HEK293 (cell line): ENCODE measurements around the gene S100A4.

Experiments
- CTCF ChIA-PET: fragments of 350-600 bp; formaldehyde crosslinking; extraction: SDS; loops from one replicate; lab custom pipeline; 2021; ENCODE audit warnings: antibody characterized with exemption; lab: Yijun Ruan, JAX
- POLR2A ChIA-PET: fragments of 300-600 bp; formaldehyde crosslinking; extraction: SDS; loops from one replicate; lab custom pipeline; 2020; ENCODE audit warnings: antibody characterized with exemption, inconsistent platforms; lab: Yijun Ruan, JAX
- H3K27ac ChIP-seq: fragments of 200-500 bp; sonication (Bioruptor generic); 2 replicates; pipeline ENCODE4 v1.5.1; 2014; ENCODE audit warnings: low read depth, low read length, control low read depth, inconsistent platforms; ENCODE audit errors: extremely low read depth
- H3K36me3 ChIP-seq, 2 experiments: fragments of 200-500 bp in 1 of 2; sonication (Bioruptor generic) in 1 of 2; 1 replicate in 1 of 2; 2 replicates in 1 of 2; pipeline ENCODE4 v1.5.1; 2014 to 2017; ENCODE audit warnings: inconsistent platforms in 2 of 2, low read length in 2 of 2; ENCODE audit not compliant: control insufficient read depth in 2 of 2, insufficient read depth in 1 of 2
- H3K4me1 ChIP-seq: fragments of 200-500 bp; sonication (Bioruptor generic); 2 replicates; pipeline ENCODE4 v1.5.1; 2014; ENCODE audit warnings: mild to moderate bottlenecking, low read length, inconsistent platforms; ENCODE audit not compliant: control insufficient read depth, insufficient read depth
- H3K4me3 ChIP-seq: 2 replicates; pipeline ENCODE4 v1.5.1; 2011; ENCODE audit warnings: low read depth, mild to moderate bottlenecking, control low read depth, low read length, moderate library complexity
- H3K9me3 ChIP-seq: fragments of 200-500 bp; sonication (Bioruptor generic); 2 replicates; pipeline ENCODE4 v1.5.1; 2014; ENCODE audit warnings: low read depth, low read length, inconsistent platforms; ENCODE audit not compliant: control insufficient read depth, insufficient read depth
- EGR2 ChIP-seq: fragments of 450-650 bp; formaldehyde crosslinking; IDR thresholded peaks from 2 replicates; pipeline ENCODE4 v1.5.1; 2016; ENCODE audit warnings: low read depth, missing biosample characterization, missing genetic modification characterization
- IKZF3 ChIP-seq: fragments of 450-650 bp; IDR thresholded peaks from 2 replicates; pipeline ENCODE4 v1.5.0; 2018; ENCODE audit warnings: missing biosample characterization, mild to moderate bottlenecking, missing genetic modification characterization, moderate library complexity
- PRDM1 ChIP-seq: fragments of 450-650 bp; formaldehyde crosslinking; IDR thresholded peaks from 2 replicates; pipeline ENCODE4; 2016; ENCODE audit warnings: missing biosample characterization, missing genetic modification characterization
- RBAK ChIP-seq: fragments of 450-650 bp; formaldehyde crosslinking; IDR thresholded peaks from 2 replicates; pipeline ENCODE4 v1.5.1; 2016; ENCODE audit warnings: missing biosample characterization, missing genetic modification characterization
- SCRT1 ChIP-seq: fragments of 450-650 bp; formaldehyde crosslinking; IDR thresholded peaks from 2 replicates; pipeline ENCODE4 v1.5.1; 2016; ENCODE audit warnings: missing biosample characterization, missing genetic modification characterization, borderline replicate concordance
- ZBTB7A ChIP-seq: fragments of 450-650 bp; formaldehyde crosslinking; IDR thresholded peaks from 2 replicates; pipeline ENCODE4 v1.5.1; 2016; ENCODE audit warnings: low read depth, missing biosample characterization, missing genetic modification characterization
- ZFHX2 ChIP-seq: fragments of 450-650 bp; formaldehyde crosslinking; conservative IDR thresholded peaks from 2 replicates; pipeline ENCODE4 v1.5.1; 2016; ENCODE audit warnings: missing biosample characterization, missing genetic modification characterization
- ZNF114 ChIP-seq: fragments of 450-650 bp; formaldehyde crosslinking; IDR thresholded peaks from 2 replicates; pipeline ENCODE4 v1.5.0; 2017; ENCODE audit warnings: missing biosample characterization, missing genetic modification characterization
- ZNF335 ChIP-seq: fragments of 450-650 bp; formaldehyde crosslinking; conservative IDR thresholded peaks from 2 replicates; pipeline ENCODE4 v1.5.1; 2016; ENCODE audit warnings: missing biosample characterization, missing genetic modification characterization
- ZNF341 ChIP-seq: fragments of 450-650 bp; formaldehyde crosslinking; IDR thresholded peaks from 2 replicates; pipeline ENCODE4; 2016; ENCODE audit warnings: low read depth, missing biosample characterization, missing genetic modification characterization
- ZNF433 ChIP-seq: fragments of 450-650 bp; formaldehyde crosslinking; IDR thresholded peaks from 2 replicates; pipeline ENCODE4 v1.5.1; 2016; ENCODE audit warnings: missing biosample characterization, missing genetic modification characterization, low read depth
- ZNF544 ChIP-seq: fragments of 450-650 bp; formaldehyde crosslinking; IDR thresholded peaks from 2 replicates; pipeline ENCODE4 v1.5.0; 2017; ENCODE audit warnings: missing biosample characterization, missing genetic modification characterization
- ZNF558 ChIP-seq: fragments of 450-650 bp; formaldehyde crosslinking; IDR thresholded peaks from 2 replicates; pipeline ENCODE4 v1.5.1; 2016; ENCODE audit warnings: missing biosample characterization, missing genetic modification characterization
- ZNF596 ChIP-seq: fragments of 450-650 bp; IDR thresholded peaks from 2 replicates; pipeline ENCODE4 v1.5.0; 2018; ENCODE audit warnings: missing biosample characterization, mild to moderate bottlenecking, missing genetic modification characterization, moderate library complexity
- ZNF621 ChIP-seq: fragments of 450-650 bp; formaldehyde crosslinking; IDR thresholded peaks from 2 replicates; pipeline ENCODE4 v1.5.1; 2017; ENCODE audit warnings: missing biosample characterization, missing genetic modification characterization
- ZNF626 ChIP-seq: fragments of 450-650 bp; sonication (Bioruptor Pico); formaldehyde crosslinking; IDR thresholded peaks from 2 replicates; pipeline ENCODE4 v1.5.1; 2018; ENCODE audit warnings: missing biosample characterization, missing genetic modification characterization, inconsistent platforms
- ZNF747 ChIP-seq: fragments of 450-650 bp; formaldehyde crosslinking; IDR thresholded peaks from 2 replicates; pipeline ENCODE4 v1.5.1; 2016; ENCODE audit warnings: missing biosample characterization, missing genetic modification characterization
- TF ChIP-seq, protein P1 (sequence below): fragments of 450-650 bp; formaldehyde crosslinking; IDR thresholded peaks from 2 replicates; pipeline ENCODE4 v1.5.1; 2017; ENCODE audit warnings: missing biosample characterization, missing genetic modification characterization
- TF ChIP-seq, protein P2 (sequence below): fragments of 450-650 bp; formaldehyde crosslinking; IDR thresholded peaks from 2 replicates; pipeline ENCODE4 v1.5.1; 2016; ENCODE audit warnings: missing biosample characterization, missing genetic modification characterization
- TF ChIP-seq, protein P3 (sequence below): IDR thresholded peaks from 2 replicates; pipeline ENCODE4 v1.6.1; 2011; ENCODE audit warnings: mild to moderate bottlenecking, low read depth, low read length, borderline replicate concordance
- TF ChIP-seq, protein P4 (sequence below): fragments of 450-650 bp; formaldehyde crosslinking; IDR thresholded peaks from 2 replicates; pipeline ENCODE4 v1.5.1; 2016; ENCODE audit warnings: missing biosample characterization, missing genetic modification characterization

The S100A4 gene

DNA sequence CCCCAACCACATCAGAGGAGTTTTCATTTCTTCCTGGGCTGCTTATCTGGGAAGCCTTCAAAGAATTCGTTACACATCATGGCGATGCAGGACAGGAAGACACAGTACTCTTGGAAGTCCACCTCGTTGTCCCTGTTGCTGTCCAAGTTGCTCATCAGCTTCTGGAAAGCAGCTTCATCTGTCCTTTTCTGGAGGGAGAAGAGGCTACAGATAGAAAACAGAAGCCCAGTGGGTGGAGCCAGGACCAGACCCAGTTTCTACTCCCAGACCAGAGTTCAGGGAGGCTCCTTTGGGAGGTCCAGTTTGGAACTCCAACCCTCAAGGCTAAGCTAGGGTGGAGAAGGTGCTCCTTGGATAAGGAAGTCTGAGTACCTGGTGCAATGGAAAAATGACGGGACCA, 1.9 kb downstream of the S100A4 start:
- Histone ChIP-seq H3K4me1 (peaks cover 2% of the 10 kb centered on the region; the same call in 1 of the 2 replicates), H3K27ac (no peak overlapping the region), H3K9me3 (no peaks in the 10 kb centered on the region), H3K36me3 (no peaks in the 10 kb centered on the region), H3K4me3 (no peak overlapping the region)
- ChIA-PET POLR2A (interaction anchor here (1.1 kb wide), 2 partner anchors 12 to 14 kb away, joined by 3 read pairs; no protein-coding TSS in a partner anchor), CTCF (interaction anchor here (0.6 to 4.1 kb wide), 4 partner anchors 9 to 33 kb away, joined by 3 to 26 read pairs (median 14); no protein-coding TSS in a partner anchor)
- TF ChIP-seq IKZF3 (no peak), SCRT1 (tag by site-specific recombination) (no peak), ZNF621 (tag by site-specific recombination) (no peak), ZNF433 (tag by site-specific recombination) (no peak), ZNF558 (tag by site-specific recombination) (no peak), ZNF747 (tag by site-specific recombination) (no peak), ZNF335 (tag by site-specific recombination) (no peak), ZNF596 (tag by site-specific recombination) (no peak), PRDM1 (tag by site-specific recombination) (no peak), ZNF626 (no peak), ZBTB7A (tag by site-specific recombination) (no peak), ZNF341 (tag by site-specific recombination) (no peak), ZNF114 (tag by site-specific recombination) (no peak)
- TF ChIP-seq, protein P1, sequence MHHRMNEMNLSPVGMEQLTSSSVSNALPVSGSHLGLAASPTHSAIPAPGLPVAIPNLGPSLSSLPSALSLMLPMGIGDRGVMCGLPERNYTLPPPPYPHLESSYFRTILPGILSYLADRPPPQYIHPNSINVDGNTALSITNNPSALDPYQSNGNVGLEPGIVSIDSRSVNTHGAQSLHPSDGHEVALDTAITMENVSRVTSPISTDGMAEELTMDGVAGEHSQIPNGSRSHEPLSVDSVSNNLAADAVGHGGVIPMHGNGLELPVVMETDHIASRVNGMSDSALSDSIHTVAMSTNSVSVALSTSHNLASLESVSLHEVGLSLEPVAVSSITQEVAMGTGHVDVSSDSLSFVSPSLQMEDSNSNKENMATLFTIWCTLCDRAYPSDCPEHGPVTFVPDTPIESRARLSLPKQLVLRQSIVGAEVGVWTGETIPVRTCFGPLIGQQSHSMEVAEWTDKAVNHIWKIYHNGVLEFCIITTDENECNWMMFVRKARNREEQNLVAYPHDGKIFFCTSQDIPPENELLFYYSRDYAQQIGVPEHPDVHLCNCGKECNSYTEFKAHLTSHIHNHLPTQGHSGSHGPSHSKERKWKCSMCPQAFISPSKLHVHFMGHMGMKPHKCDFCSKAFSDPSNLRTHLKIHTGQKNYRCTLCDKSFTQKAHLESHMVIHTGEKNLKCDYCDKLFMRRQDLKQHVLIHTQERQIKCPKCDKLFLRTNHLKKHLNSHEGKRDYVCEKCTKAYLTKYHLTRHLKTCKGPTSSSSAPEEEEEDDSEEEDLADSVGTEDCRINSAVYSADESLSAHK (tag by site-specific recombination), result no peak
- TF ChIP-seq, protein P2, sequence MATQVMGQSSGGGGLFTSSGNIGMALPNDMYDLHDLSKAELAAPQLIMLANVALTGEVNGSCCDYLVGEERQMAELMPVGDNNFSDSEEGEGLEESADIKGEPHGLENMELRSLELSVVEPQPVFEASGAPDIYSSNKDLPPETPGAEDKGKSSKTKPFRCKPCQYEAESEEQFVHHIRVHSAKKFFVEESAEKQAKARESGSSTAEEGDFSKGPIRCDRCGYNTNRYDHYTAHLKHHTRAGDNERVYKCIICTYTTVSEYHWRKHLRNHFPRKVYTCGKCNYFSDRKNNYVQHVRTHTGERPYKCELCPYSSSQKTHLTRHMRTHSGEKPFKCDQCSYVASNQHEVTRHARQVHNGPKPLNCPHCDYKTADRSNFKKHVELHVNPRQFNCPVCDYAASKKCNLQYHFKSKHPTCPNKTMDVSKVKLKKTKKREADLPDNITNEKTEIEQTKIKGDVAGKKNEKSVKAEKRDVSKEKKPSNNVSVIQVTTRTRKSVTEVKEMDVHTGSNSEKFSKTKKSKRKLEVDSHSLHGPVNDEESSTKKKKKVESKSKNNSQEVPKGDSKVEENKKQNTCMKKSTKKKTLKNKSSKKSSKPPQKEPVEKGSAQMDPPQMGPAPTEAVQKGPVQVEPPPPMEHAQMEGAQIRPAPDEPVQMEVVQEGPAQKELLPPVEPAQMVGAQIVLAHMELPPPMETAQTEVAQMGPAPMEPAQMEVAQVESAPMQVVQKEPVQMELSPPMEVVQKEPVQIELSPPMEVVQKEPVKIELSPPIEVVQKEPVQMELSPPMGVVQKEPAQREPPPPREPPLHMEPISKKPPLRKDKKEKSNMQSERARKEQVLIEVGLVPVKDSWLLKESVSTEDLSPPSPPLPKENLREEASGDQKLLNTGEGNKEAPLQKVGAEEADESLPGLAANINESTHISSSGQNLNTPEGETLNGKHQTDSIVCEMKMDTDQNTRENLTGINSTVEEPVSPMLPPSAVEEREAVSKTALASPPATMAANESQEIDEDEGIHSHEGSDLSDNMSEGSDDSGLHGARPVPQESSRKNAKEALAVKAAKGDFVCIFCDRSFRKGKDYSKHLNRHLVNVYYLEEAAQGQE (tag by site-specific recombination), result no peak
- TF ChIP-seq, protein P3, sequence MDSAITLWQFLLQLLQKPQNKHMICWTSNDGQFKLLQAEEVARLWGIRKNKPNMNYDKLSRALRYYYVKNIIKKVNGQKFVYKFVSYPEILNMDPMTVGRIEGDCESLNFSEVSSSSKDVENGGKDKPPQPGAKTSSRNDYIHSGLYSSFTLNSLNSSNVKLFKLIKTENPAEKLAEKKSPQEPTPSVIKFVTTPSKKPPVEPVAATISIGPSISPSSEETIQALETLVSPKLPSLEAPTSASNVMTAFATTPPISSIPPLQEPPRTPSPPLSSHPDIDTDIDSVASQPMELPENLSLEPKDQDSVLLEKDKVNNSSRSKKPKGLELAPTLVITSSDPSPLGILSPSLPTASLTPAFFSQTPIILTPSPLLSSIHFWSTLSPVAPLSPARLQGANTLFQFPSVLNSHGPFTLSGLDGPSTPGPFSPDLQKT, result no peak

DNA sequence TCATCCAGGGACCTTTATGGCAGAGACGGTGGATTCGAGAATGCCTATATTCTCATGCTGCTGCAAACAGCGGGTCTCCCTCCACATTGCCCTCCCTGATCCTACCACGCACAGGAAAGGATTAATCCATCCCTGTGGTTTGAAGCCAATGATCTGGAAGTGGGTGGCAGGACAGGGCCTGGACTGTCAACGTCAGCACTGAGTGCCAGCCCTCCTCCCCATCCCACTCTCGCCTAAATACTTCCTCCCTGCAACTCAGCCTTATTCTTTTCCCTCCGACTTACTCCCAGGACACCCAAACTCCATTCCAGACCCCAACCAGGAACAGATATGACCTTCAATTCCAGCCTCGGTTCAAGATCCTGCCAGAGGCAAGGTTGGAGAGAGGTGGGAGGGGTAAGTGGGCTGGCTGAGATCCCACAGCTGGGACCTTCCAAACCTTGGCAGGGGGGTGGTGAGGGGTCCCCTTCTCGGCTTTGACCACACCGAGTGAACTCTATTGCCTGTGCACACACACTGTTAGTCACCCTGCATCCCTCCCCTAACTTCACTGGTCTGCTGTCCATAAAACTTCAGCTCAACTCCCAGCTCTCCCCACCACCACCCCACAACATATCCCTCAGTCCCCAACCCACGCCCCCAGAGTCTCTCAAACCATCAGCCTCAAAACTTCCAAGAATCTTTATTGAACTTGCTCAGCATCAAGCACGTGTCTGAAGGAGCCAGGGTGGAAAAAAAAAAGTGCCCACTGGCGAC, 2.5 kb downstream of the S100A4 start:
- POLR2A ChIA-PET, result interaction anchor here (1.1 kb wide), 1 partner anchor 11 kb away, joined by 3 read pairs; no protein-coding TSS in a partner anchor
- Histone ChIP-seq H3K4me1 (peaks cover 2% of the 10 kb centered on the region; the same call in 1 of the 2 replicates), H3K27ac (no peak overlapping the region), H3K36me3 (no peaks in the 10 kb centered on the region), H3K4me3 (no peak overlapping the region), H3K9me3 (no peaks in the 10 kb centered on the region)
- CTCF ChIA-PET, result interaction anchor here (0.6 to 4.1 kb wide), 4 partner anchors 9 to 33 kb away, joined by 3 to 26 read pairs (median 14); no protein-coding TSS in a partner anchor
- TF ChIP-seq ZFHX2 (tag by site-specific recombination), result peak; percentile 62
- no peak for TF ChIP-seq RBAK (tag by site-specific recombination)
- no peak for TF ChIP-seq ZNF544 (tag by site-specific recombination)
- TF ChIP-seq, protein P4, sequence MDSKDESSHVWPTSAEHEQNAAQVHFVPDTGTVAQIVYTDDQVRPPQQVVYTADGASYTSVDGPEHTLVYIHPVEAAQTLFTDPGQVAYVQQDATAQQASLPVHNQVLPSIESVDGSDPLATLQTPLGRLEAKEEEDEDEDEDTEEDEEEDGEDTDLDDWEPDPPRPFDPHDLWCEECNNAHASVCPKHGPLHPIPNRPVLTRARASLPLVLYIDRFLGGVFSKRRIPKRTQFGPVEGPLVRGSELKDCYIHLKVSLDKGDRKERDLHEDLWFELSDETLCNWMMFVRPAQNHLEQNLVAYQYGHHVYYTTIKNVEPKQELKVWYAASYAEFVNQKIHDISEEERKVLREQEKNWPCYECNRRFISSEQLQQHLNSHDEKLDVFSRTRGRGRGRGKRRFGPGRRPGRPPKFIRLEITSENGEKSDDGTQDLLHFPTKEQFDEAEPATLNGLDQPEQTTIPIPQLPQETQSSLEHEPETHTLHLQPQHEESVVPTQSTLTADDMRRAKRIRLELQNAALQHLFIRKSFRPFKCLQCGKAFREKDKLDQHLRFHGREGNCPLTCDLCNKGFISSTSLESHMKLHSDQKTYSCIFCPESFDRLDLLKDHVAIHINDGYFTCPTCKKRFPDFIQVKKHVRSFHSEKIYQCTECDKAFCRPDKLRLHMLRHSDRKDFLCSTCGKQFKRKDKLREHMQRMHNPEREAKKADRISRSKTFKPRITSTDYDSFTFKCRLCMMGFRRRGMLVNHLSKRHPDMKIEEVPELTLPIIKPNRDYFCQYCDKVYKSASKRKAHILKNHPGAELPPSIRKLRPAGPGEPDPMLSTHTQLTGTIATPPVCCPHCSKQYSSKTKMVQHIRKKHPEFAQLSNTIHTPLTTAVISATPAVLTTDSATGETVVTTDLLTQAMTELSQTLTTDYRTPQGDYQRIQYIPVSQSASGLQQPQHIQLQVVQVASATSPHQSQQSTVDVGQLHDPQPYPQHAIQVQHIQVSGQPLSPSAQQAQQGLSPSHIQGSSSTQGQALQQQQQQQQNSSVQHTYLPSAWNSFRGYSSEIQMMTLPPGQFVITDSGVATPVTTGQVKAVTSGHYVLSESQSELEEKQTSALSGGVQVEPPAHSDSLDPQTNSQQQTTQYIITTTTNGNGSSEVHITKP (tag by site-specific recombination), result peak; percentile 95
- TF ChIP-seq EGR2, result peak; percentile 68
